Glutamatergic neuron (in vitro differentiated cells): Measurements from ENCODE around the gene VTI1A. TPM values are rescaled to one million over a fixed set of nuclear protein-coding genes. Genes with fewer than 3 reads are reported as not detected.
"Not testable (repeated sequence)": the region's sequence is repeated elsewhere in the genome, so short reads cannot be mapped to it uniquely, and the experiment has no call there.

Experiments
- DNase-seq: peaks from one replicate; pipeline ENCODE4 v3.0.0; 2022
- H3K27ac Mint-ChIP-seq: one replicate; pipeline ENCODE4 v1.8.0; 2020; ENCODE audit warnings: mild to moderate bottlenecking, mixed read lengths, inconsistent platforms; ENCODE audit not compliant: unreplicated experiment
- H3K27me3 Mint-ChIP-seq: one replicate; pipeline ENCODE4 v1.8.0; 2020; ENCODE audit warnings: mild to moderate bottlenecking, moderate library complexity, mixed read lengths, inconsistent platforms; ENCODE audit not compliant: unreplicated experiment
- H3K36me3 Mint-ChIP-seq: one replicate; pipeline ENCODE4 v1.8.0; 2020; ENCODE audit warnings: mild to moderate bottlenecking, mixed read lengths, inconsistent platforms; ENCODE audit not compliant: unreplicated experiment
- H3K4me1 Mint-ChIP-seq: one replicate; pipeline ENCODE4 v1.8.0; 2020; ENCODE audit warnings: mild to moderate bottlenecking, low read depth, mixed read lengths, inconsistent platforms; ENCODE audit not compliant: unreplicated experiment
- H3K4me3 Mint-ChIP-seq: one replicate; pipeline ENCODE4 v1.8.0; 2020; ENCODE audit warnings: mild to moderate bottlenecking, mixed read lengths, inconsistent platforms; ENCODE audit not compliant: unreplicated experiment
- H3K9me3 Mint-ChIP-seq: one replicate; pipeline ENCODE4 v1.8.0; 2020; ENCODE audit warnings: mild to moderate bottlenecking, moderate library complexity, mixed read lengths, inconsistent platforms; ENCODE audit not compliant: unreplicated experiment
- long read RNA-seq: library from polyadenylated mRNA; unstranded; transcript quantifications from one replicate; pipeline ENCODE4 v2.0.0, GENCODE V29; 2020; ENCODE audit not compliant: unreplicated experiment
- total RNA-seq: library from RNA; stranded (reverse); fragmentation: NEBNext Ultra II Directional; extraction: Animal tissue kit (Norgen Biotek cat#: 25700); gene quantifications from one replicate; pipeline ENCODE4 v1.2.1, GENCODE V29; 2021; ENCODE audit not compliant: unreplicated experiment
- TF ChIP-seq, protein P1 (sequence below): fragments of 200-600 bp; sonication (generic); IDR thresholded peaks from one replicate; pipeline ENCODE4 v1.5.0; 2021; ENCODE audit not compliant: partially characterized antibody, unreplicated experiment

The VTI1A gene
- total RNA-seq: 61.0 TPM
- long read RNA-seq, partial matches to known transcripts: 0 of 8 reads
- long read RNA-seq, other reads (novel, unspliced or antisense): 8 of 8 reads

DNA sequence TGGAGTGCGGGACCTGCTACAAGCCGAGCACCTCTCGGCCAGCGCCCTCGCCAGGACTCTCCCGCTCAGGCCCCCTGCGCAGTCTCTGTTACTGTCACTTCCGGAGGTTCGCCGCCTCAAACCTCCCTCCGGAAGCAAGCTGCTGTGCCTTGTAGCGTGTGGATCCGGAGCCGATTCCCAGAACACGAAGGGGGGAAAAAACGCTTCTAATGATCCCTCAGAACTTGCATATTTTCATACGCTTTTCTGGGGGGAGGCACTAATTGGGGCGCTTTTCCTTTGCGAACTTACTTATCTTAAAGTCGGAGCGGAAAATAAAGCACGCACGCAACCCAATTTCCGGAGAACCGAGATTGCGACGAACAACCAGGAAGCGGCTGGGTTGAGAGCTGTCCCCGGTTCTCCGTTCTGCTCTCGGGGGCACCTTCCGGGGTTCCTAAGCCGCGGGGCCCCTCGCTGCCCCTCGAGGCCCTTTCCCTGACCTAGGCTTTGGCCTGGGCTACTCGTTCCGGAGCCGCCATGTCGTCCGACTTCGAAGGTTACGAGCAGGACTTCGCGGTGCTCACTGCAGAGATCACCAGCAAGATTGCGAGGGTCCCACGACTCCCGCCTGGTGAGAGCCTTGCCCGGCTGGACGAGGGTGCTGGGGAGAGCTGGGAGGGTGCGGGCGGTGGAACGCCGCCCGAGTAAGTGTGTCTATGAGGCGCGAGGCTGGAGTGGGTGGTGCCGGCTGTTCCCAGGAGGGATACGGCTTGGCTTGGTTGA is at the start of gene VTI1A, which contains the start of gene ZDHHC6:
VTI1A (plus strand) TSS at position 361 of the 765 bp plus-strand sequence; CDS start at position 520, 159 bp downstream.
ZDHHC6 (minus strand) TSS at position 60 of the 765 bp plus-strand sequence. CDS start 1,478 bp downstream, outside the sequence.
- Mint-ChIP-seq H3K9me3 (peaks cover 5% of the 10 kb centered on the region), H3K27ac (peak within 1 kb of the TSS; percentile 89), H3K27me3 (peaks cover 3% of the 10 kb centered on the region), H3K4me3 (peak within 1 kb of the TSS; percentile 97), H3K4me1 (peaks cover 6% of the 10 kb centered on the region), H3K36me3 (no peaks in the 10 kb centered on the region)
- DNase-seq: peak; percentile 87
- TF ChIP-seq, protein P1, sequence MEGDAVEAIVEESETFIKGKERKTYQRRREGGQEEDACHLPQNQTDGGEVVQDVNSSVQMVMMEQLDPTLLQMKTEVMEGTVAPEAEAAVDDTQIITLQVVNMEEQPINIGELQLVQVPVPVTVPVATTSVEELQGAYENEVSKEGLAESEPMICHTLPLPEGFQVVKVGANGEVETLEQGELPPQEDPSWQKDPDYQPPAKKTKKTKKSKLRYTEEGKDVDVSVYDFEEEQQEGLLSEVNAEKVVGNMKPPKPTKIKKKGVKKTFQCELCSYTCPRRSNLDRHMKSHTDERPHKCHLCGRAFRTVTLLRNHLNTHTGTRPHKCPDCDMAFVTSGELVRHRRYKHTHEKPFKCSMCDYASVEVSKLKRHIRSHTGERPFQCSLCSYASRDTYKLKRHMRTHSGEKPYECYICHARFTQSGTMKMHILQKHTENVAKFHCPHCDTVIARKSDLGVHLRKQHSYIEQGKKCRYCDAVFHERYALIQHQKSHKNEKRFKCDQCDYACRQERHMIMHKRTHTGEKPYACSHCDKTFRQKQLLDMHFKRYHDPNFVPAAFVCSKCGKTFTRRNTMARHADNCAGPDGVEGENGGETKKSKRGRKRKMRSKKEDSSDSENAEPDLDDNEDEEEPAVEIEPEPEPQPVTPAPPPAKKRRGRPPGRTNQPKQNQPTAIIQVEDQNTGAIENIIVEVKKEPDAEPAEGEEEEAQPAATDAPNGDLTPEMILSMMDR: no peak

DNA sequence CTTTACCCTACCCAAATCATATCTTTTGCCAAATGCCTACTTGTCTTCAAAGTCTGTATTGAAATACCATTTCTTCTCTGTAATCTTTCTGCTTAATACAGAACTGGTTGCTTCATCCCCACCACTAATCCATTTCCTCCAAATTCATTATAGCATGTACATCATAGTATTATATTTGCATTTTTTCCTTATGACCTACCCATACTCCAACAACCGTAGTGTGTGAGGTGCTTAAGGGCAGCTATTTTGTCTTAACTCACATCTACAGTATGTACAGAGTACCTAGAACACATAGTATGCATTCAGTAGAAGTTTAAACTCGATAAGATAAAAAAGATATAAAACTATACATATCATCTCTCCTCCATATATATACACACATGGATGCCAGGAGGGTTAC is 49.4 kb upstream of the VTI1A start:
- H3K36me3 Mint-ChIP-seq: no peaks in the 10 kb centered on the region
- no peak overlapping the region for H3K27ac Mint-ChIP-seq
- TF ChIP-seq, protein P1: no peak
- no peaks in the 10 kb centered on the region for H3K4me1 Mint-ChIP-seq
- H3K4me3 Mint-ChIP-seq: no peak overlapping the region
- peaks cover 3% of the 10 kb centered on the region for H3K9me3 Mint-ChIP-seq
- H3K27me3 Mint-ChIP-seq: no peaks in the 10 kb centered on the region
- DNase-seq: no peak

DNA sequence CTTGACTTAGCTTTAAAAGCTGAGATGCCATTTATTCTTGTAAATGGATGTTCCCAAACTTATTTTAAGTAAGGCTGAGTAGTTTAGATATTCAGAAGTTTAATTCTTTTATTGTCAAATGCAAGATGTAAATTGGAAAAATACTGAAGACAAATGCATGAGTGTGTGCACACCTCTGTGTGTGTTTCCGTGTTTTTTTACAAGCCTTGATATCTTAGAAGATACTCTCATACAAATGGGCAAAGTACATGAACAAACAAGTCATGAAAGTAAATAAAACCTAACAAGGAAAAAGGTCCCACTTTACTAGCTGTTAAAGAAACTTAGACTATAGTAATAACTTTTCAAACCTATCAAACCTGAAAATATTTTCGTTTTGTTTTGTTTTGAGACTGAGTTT is 44.1 kb upstream of the VTI1A start:
- TF ChIP-seq, protein P1: no peak
- Mint-ChIP-seq H3K36me3 (no peaks in the 10 kb centered on the region), H3K4me1 (no peaks in the 10 kb centered on the region), H3K27me3 (no peaks in the 10 kb centered on the region), H3K27ac (no peak overlapping the region), H3K4me3 (no peak overlapping the region), H3K9me3 (peaks cover 3% of the 10 kb centered on the region)
- DNase-seq: no peak

DNA sequence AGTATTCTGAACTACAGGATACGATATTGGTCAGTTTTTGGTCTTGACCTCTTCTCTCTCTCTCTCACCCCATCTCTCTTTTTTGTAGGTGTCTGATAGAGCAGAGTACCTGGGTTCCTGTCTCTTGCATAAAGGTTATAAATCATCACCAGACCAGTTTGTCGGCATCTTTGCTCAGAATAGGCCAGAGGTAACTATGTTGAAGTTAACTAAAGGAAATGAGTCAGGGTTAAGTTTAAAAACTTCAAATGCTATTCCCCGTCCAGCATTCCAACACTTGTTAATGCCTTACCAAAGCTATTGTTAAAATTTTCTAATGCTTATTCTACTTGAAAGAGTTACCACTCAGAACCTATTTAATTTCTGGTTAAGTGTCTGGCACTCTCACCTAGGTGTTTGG is 42.4 kb upstream of the VTI1A start:
- DNase-seq: no peak
- TF ChIP-seq, protein P1: no peak
- H3K4me3 Mint-ChIP-seq: no peak overlapping the region
- H3K9me3 Mint-ChIP-seq: peaks cover 3% of the 10 kb centered on the region
- H3K27ac Mint-ChIP-seq: no peak overlapping the region
- no peaks in the 10 kb centered on the region for H3K27me3 Mint-ChIP-seq
- no peaks in the 10 kb centered on the region for H3K36me3 Mint-ChIP-seq
- H3K4me1 Mint-ChIP-seq: no peaks in the 10 kb centered on the region

DNA sequence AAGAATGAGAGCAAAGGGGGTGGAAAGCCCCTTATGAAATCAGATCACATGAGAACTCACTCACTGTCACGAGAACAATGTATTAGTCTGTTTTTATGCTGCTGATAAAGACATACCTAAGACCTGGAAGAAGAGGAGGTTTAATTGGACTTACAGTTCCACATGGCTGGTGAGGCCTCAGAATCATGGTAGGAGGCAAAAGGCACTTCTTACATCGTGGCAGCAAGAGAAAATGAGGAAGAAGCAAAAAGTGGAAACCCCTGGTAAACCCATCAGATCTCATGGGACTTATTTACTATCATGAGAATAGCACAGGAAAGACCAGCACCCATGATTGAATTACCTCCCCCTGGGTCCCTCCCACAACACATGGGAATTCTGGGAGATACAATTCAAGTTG is 40.2 kb upstream of the VTI1A start:
- not testable (repeated sequence) for H3K36me3 Mint-ChIP-seq, H3K9me3 Mint-ChIP-seq, H3K27me3 Mint-ChIP-seq, H3K4me3 Mint-ChIP-seq, H3K4me1 Mint-ChIP-seq, DNase-seq, H3K27ac Mint-ChIP-seq
